ENCODE results near the gene ABL1. TPM values are rescaled to one million over a fixed set of nuclear protein-coding genes. Genes with fewer than 3 reads are reported as not detected.

Gene ABL1
- total RNA-seq, 1 donor from 2014 or later = 30.7 TPM

- intact Hi-C loops (cut with micrococcal nuclease) = no loop called here
- Histone ChIP-seq H3K9me3 (replicated peaks) (no peaks in the 10 kb centered on the region), H3K4me3 (no peak overlapping the region), H3K36me3 (peaks cover 43% of the 10 kb centered on the region), H3K27ac (replicated peaks) (no peak overlapping the region), H3K27me3 (ENCODE audit: low read depth) (no peaks in the 10 kb centered on the region), H3K4me1 (peaks cover 42% of the 10 kb centered on the region)
- TF ChIP-seq CTCF (IDR thresholded peaks at IDR 0.05; ENCODE audit: borderline replicate concordance) = no peak
- no peak for DNase-seq
These were observed 56.8 kb downstream of the ABL1 start for GRCh38 chr9:130891688-130892476.

DNA sequence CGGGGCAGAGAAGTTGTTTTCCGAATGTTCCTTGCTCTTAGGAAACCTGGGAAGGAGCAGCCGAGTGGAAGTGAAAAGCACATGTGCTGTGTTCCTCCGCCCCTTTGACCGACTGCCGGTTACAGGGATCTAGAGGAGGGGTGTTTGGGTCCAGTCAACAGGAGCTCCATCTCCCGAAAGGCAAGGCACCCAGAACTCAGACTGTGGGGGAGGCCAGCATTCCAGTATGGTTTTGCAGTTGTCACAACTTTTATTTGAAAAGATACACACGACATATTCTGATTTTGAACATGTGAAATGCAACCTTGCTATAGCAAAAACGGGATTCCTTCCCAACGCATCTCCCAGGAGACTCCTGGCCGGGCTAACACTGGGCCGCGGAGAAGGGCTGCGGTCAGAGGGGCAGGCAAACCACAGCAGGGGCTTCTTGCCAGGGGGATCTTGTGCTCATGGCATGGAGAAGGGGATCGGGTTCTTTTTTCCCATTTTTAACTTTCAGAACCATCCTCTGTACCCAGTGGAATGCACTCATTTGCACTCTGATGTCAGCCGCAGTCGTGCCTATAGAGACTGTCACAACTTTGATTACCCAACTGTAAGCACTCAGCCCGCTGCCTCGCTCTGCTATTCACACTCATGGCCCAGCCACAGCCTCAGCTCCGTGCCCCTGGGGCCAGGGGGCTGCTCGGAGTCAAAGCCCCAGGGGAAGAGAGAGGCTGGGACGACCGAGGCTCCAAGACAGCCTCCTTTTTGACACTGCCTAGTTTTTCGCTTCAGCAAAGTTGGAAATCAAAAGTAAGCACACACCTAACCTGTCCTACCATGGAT lies 57.6 kb downstream of the ABL1 start:
- intact Hi-C loops (cut with micrococcal nuclease) = no loop called here
- no peaks in the 10 kb centered on the region for H3K9me3 ChIP-seq (replicated peaks)
- H3K27ac ChIP-seq (replicated peaks) = peak overlapping the region; percentile 39
- no peaks in the 10 kb centered on the region for H3K27me3 ChIP-seq (ENCODE audit: low read depth)
- peaks cover 36% of the 10 kb centered on the region for H3K36me3 ChIP-seq
- DNase-seq = no peak
- H3K4me3 ChIP-seq = peak overlapping the region; percentile 32
- no peak for TF ChIP-seq CTCF (IDR thresholded peaks at IDR 0.05; ENCODE audit: borderline replicate concordance)
- H3K4me1 ChIP-seq = peaks cover 42% of the 10 kb centered on the region

- Histone ChIP-seq H3K4me3 (peak overlapping the region; percentile 32), H3K27me3 (ENCODE audit: low read depth) (peaks cover 4% of the 10 kb centered on the region), H3K27ac (replicated peaks) (peak overlapping the region; percentile 39), H3K4me1 (peaks cover 42% of the 10 kb centered on the region), H3K9me3 (replicated peaks) (no peaks in the 10 kb centered on the region), H3K36me3 (peaks cover 28% of the 10 kb centered on the region)
- intact Hi-C loops (cut with micrococcal nuclease) = no loop called here
- peak; percentile 58 for DNase-seq
- TF ChIP-seq CTCF (IDR thresholded peaks at IDR 0.05; ENCODE audit: borderline replicate concordance) = peak; percentile 58
These were observed 58.5 kb downstream of the ABL1 start for GRCh38 chr9:130893341-130894101.

DNA sequence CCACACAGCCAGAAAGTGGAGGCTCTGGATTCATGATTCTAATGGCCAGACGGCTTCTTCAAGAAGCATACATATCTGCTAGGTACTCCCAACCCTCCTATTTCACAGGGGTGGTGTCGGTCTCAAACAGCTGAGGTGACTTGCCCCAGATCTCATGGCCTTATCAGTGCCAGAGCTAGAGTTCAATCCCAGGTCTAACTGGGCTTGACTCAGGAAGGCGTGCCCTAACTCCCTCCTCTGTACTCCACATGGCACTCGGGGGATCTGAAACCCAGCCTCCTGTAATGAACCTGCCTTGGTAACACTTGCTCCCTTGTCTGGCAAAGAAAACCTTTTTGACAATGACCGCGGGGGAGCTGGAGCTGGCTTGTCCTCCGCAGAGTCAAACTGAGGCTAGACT lies 59.5 kb downstream of the ABL1 start:
- Histone ChIP-seq H3K27ac (replicated peaks) (no peak overlapping the region), H3K27me3 (ENCODE audit: low read depth) (peaks cover 7% of the 10 kb centered on the region), H3K9me3 (replicated peaks) (no peaks in the 10 kb centered on the region), H3K4me1 (peaks cover 42% of the 10 kb centered on the region), H3K36me3 (peaks cover 18% of the 10 kb centered on the region), H3K4me3 (no peak overlapping the region)
- TF ChIP-seq CTCF (IDR thresholded peaks at IDR 0.05; ENCODE audit: borderline replicate concordance) = no peak
- DNase-seq = no peak
- intact Hi-C loops (cut with micrococcal nuclease) = no loop called here

DNA sequence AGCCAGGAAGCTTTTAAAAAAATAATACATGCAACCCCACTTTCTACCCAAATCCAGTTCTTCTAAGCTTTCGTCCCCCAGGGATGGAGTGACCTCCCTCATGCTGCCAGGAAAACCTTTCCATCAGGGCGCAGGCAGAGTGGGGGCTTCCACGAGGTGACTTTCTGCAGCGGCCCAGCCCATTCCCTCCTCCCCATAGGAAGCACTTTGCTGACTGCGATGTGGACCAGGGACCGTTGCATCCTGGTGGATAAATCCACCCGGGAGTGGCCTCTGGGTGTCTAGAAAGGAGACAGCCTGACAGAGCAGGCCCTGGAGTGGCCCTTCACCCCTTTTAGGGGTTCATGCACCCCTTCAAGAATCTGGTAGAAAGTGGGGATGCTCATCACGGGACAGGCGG lies 60.0 kb downstream of the ABL1 start:
- intact Hi-C loops (cut with micrococcal nuclease) = no loop called here
- no peak overlapping the region for H3K27ac ChIP-seq (replicated peaks)
- no peak for TF ChIP-seq CTCF (IDR thresholded peaks at IDR 0.05; ENCODE audit: borderline replicate concordance)
- H3K4me3 ChIP-seq = no peak overlapping the region
- peaks cover 42% of the 10 kb centered on the region for H3K4me1 ChIP-seq
- DNase-seq = no peak
- no peaks in the 10 kb centered on the region for H3K9me3 ChIP-seq (replicated peaks)
- H3K27me3 ChIP-seq (ENCODE audit: low read depth) = peaks cover 11% of the 10 kb centered on the region
- peaks cover 13% of the 10 kb centered on the region for H3K36me3 ChIP-seq

Measured in left ventricle myocardium inferior (tissue), 1 donor.